Measurements from ENCODE around the gene CACHD1.

DNA sequence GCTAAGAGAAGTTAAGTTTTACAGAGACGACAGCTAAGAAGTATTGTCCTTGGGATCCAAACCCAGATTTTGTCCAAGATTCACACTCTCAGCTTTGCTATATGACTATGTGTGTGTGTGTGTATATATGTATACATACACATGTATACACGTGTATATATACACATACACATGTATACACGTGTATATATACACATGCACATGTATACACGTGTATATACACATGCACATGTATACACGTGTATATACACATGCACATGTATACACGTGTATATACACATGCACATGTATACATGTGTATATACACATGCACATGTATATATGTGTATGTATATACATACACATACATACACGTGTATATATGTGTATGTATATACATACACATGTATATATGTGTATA is 3.9 kb upstream of the CACHD1 start:
- TF ChIP-seq JUN (IDR thresholded peaks at IDR 0.05; ENCODE audit: low read depth, low read length), result no peak
- TF ChIP-seq, protein P1, sequence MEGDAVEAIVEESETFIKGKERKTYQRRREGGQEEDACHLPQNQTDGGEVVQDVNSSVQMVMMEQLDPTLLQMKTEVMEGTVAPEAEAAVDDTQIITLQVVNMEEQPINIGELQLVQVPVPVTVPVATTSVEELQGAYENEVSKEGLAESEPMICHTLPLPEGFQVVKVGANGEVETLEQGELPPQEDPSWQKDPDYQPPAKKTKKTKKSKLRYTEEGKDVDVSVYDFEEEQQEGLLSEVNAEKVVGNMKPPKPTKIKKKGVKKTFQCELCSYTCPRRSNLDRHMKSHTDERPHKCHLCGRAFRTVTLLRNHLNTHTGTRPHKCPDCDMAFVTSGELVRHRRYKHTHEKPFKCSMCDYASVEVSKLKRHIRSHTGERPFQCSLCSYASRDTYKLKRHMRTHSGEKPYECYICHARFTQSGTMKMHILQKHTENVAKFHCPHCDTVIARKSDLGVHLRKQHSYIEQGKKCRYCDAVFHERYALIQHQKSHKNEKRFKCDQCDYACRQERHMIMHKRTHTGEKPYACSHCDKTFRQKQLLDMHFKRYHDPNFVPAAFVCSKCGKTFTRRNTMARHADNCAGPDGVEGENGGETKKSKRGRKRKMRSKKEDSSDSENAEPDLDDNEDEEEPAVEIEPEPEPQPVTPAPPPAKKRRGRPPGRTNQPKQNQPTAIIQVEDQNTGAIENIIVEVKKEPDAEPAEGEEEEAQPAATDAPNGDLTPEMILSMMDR (IDR thresholded peaks at IDR 0.05; ENCODE audit: control extremely low read depth in 1 of 3, insufficient read depth in 1 of 3, low read depth in 1 of 3, low read length in 3 of 3), result no peak
- TF ChIP-seq EP300 (IDR thresholded peaks at IDR 0.05; ENCODE audit: borderline replicate concordance in 1 of 2, low read depth in 2 of 2, low read length in 2 of 2), result no peak
- no peak for TF ChIP-seq POLR2AphosphoS5 (IDR thresholded peaks at IDR 0.05; ENCODE audit: low read depth, low read length)
- TF ChIP-seq, protein P2, sequence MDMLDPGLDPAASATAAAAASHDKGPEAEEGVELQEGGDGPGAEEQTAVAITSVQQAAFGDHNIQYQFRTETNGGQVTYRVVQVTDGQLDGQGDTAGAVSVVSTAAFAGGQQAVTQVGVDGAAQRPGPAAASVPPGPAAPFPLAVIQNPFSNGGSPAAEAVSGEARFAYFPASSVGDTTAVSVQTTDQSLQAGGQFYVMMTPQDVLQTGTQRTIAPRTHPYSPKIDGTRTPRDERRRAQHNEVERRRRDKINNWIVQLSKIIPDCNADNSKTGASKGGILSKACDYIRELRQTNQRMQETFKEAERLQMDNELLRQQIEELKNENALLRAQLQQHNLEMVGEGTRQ (IDR thresholded peaks at IDR 0.05; ENCODE audit: low read length), result no peak

Data from H1 (cell line).